Endothelial cell of umbilical vein (primary cell): ENCODE measurements around the gene CRTC1. TPM values are rescaled to one million over a fixed set of nuclear protein-coding genes. Genes with fewer than 3 reads are reported as not detected.

ENCODE experiments used
- BruUV-seq: library from RNA; stranded (reverse); fragments of 400-500 nt; replicated peaks from 2 replicates; lab custom pipeline; 2021; lab: Mats Ljungman, UMichigan
- CTCF ChIA-PET: fragments of 300-600, 350-600 bp; sonication (Branson Sonifier 250); formaldehyde crosslinking; loops from one replicate; lab custom pipeline; 2021; ENCODE audit warnings: antibody characterized with exemption, inconsistent platforms; lab: Charles Lee
- POLR2A ChIA-PET: fragments of 300-600, 350-600 bp; sonication (Branson Sonifier 250); formaldehyde crosslinking; loops from one replicate; lab custom pipeline; 2021; ENCODE audit warnings: antibody characterized with exemption, inconsistent platforms; lab: Charles Lee
- DNase-seq: peaks from one replicate; pipeline ENCODE4 v3.0.0-alpha.2; 2011; ENCODE audit warnings: low read depth, low spot score
- FAIRE-seq: peaks from 2 replicates; lab custom pipeline; 2011; peaks lifted over from hg19 to GRCh38; lab: Jason Lieb, UNC
- H2AFZ ChIP-seq: 2 replicates; pipeline ENCODE4 v1.6.0; 2012; ENCODE audit warnings: low read depth, low read length, control low read depth, inconsistent platforms
- H3K27ac ChIP-seq: 2 replicates; pipeline ENCODE4 v1.5.1; 2011; ENCODE audit warnings: low read depth, mild to moderate bottlenecking, control low read depth, low read length, moderate library complexity; ENCODE audit not compliant: insufficient read depth
- H3K27me3 ChIP-seq, 2 experiments: 2 replicates each; pipeline versions ENCODE4 v1.6.0 to v1.6.1; 2011; ENCODE audit warnings: low read length in 2 of 2, mixed read lengths in 1 of 2; ENCODE audit not compliant: control insufficient read depth in 2 of 2, insufficient read depth in 2 of 2
- H3K36me3 ChIP-seq, 2 experiments: 2 replicates in 1 of 2; 3 replicates in 1 of 2; pipeline ENCODE4 v1.5.1; 2011; ENCODE audit warnings: low read length in 2 of 2, mild to moderate bottlenecking in 1 of 2, moderate library complexity in 1 of 2; ENCODE audit not compliant: control insufficient read depth in 2 of 2, insufficient read depth in 2 of 2; ENCODE audit errors: extremely low read depth in 1 of 2
- H3K4me1 ChIP-seq: 3 replicates; pipeline ENCODE4 v1.5.1; 2011; ENCODE audit warnings: mild to moderate bottlenecking, low read length; ENCODE audit not compliant: control insufficient read depth, insufficient read depth; ENCODE audit errors: extremely low read depth
- H3K4me2 ChIP-seq: 2 replicates; pipeline ENCODE4 v1.6.1; 2011; ENCODE audit warnings: low read length, control low read depth, mixed read lengths; ENCODE audit not compliant: insufficient read depth
- H3K4me3 ChIP-seq, 3 experiments: fragments of 200-600 bp in 1 of 3; sonication (generic), shearing (Covaris generic) in 1 of 3; replicated peaks in 1 of 3; 2 replicates each; pipeline ENCODE4 v1.5.1; 2011 to 2016; ENCODE audit warnings: control low read depth in 3 of 3, low read length in 3 of 3, mild to moderate bottlenecking in 2 of 3, inconsistent platforms in 1 of 3, low read depth in 1 of 3, moderate library complexity in 1 of 3; ENCODE audit not compliant: insufficient read depth in 1 of 3
- H3K79me2 ChIP-seq: 2 replicates; pipeline ENCODE4 v1.6.0; 2012; ENCODE audit warnings: low read length, inconsistent platforms; ENCODE audit not compliant: control insufficient read depth, insufficient read depth
- H3K9ac ChIP-seq: replicated peaks from 2 replicates; pipeline ENCODE3; 2011; ENCODE audit warnings: low read length, control low read depth; ENCODE audit not compliant: insufficient read depth; ENCODE audit errors: extremely low read depth
- H3K9me1 ChIP-seq: replicated peaks from 3 replicates; pipeline ENCODE4 v1.6.0; 2011; ENCODE audit warnings: mild to moderate bottlenecking, low read length; ENCODE audit not compliant: control insufficient read depth, insufficient read depth; ENCODE audit errors: extremely low read depth
- H3K9me3 ChIP-seq: replicated peaks from 2 replicates; pipeline ENCODE4 v1.5.1; 2012; ENCODE audit warnings: low read length, inconsistent platforms; ENCODE audit not compliant: control insufficient read depth, insufficient read depth
- H4K20me1 ChIP-seq: replicated peaks from 2 replicates; pipeline ENCODE3; 2011; ENCODE audit warnings: mild to moderate bottlenecking, low read length; ENCODE audit not compliant: control insufficient read depth, insufficient read depth; ENCODE audit errors: extremely low read depth
- CTCF ChIP-seq, 2 donors: IDR thresholded peaks; 1 replicate in 1 of 2; 2 replicates in 1 of 2; pipeline ENCODE4 v1.5.1; 2011; ENCODE audit warnings: low read length in 2 of 2, mild to moderate bottlenecking in 2 of 2, moderate library complexity in 2 of 2, control low read depth in 1 of 2, inconsistent platforms in 1 of 2, low read depth in 1 of 2; ENCODE audit not compliant: insufficient read depth in 1 of 2; ENCODE audit errors: extremely low read depth in 1 of 2
- EZH2 ChIP-seq: IDR thresholded peaks from 2 replicates; pipeline ENCODE4 v1.6.1; 2012; ENCODE audit warnings: borderline replicate concordance, low read depth, mild to moderate bottlenecking, moderate library complexity, low read length, inconsistent platforms; ENCODE audit not compliant: severe bottlenecking
- FOS ChIP-seq: IDR thresholded peaks from 2 replicates; pipeline ENCODE4 v1.6.1; 2011; ENCODE audit warnings: mild to moderate bottlenecking, low read length, moderate library complexity, borderline replicate concordance; ENCODE audit not compliant: insufficient read depth
- GATA2 ChIP-seq: IDR thresholded peaks from 2 replicates; pipeline ENCODE4 v1.7.0; 2011; ENCODE audit warnings: low read depth, mild to moderate bottlenecking, moderate library complexity, mixed read lengths, low read length; ENCODE audit not compliant: insufficient read length, insufficient read depth
- JUN ChIP-seq: IDR thresholded peaks from 2 replicates; pipeline ENCODE4 v1.6.1; 2011; ENCODE audit warnings: borderline replicate concordance, low read depth; ENCODE audit not compliant: insufficient read length, insufficient read depth
- MAX ChIP-seq: IDR thresholded peaks from 2 replicates; pipeline ENCODE4 v1.6.1; 2011; ENCODE audit not compliant: insufficient read depth, insufficient read length
- MYC ChIP-seq: IDR thresholded peaks from one replicate; pipeline ENCODE4 v1.6.1; 2011; ENCODE audit warnings: mild to moderate bottlenecking, low read depth, low read length
- POLR2A ChIP-seq: IDR thresholded peaks from 2 replicates; pipeline ENCODE4 v1.6.1; 2012; ENCODE audit warnings: low read depth, mild to moderate bottlenecking, control low read depth, low read length
- POLR2AphosphoS5 ChIP-seq: IDR thresholded peaks from 2 replicates; pipeline ENCODE4 v1.6.1; 2012; ENCODE audit warnings: low read depth, mild to moderate bottlenecking, control low read depth, low read length, moderate library complexity; ENCODE audit not compliant: insufficient read depth
- dilution Hi-C: fragments of 300-500 bp; cut with MboI; formaldehyde crosslinking; loops from one replicate; pipeline ENCODE4 v1.15.0; 2019; ENCODE audit warnings: low sequenced_read_pairs; ENCODE audit not compliant: extremely low pct_ligation_motif_present
- intact Hi-C: fragments of 100-400 bp; cut with micrococcal nuclease; formaldehyde crosslinking; loops from one replicate; pipeline ENCODE4 v1.10.0; 2022
- polyA plus RNA-seq, 4 experiments: library from polyadenylated mRNA; depleted of rRNA in 3 of 4; stranded (reverse) in 3 of 4; unstranded in 1 of 4; fragments of >200 nt; gene quantifications; 2 replicates each; pipeline versions ENCODE4 v1.2.1 to v1.2.3, GENCODE V29; 2011 to 2012; ENCODE audit warnings: missing spikeins in 1 of 4
- total RNA-seq: library from RNA; stranded (reverse); gene quantifications from 2 replicates; pipeline ENCODE4 v1.2.3, GENCODE V29; 2021

The CRTC1 gene
- total and polyA plus RNA-seq, 2 donors (not counting 3 experiments of a cell fraction or from before 2014, with no cell fraction given), result 4.2 to 11.4 TPM

- intact Hi-C loops, result no loop called here
- Histone ChIP-seq H3K4me3 (no peak overlapping the region), H4K20me1 (no peaks in the 10 kb centered on the region), H3K27me3 (no peaks in the 10 kb centered on the region), H3K9me1 (no peaks in the 10 kb centered on the region), H3K9me3 (no peaks in the 10 kb centered on the region), H3K27ac (no peak overlapping the region), H2AFZ (no peak overlapping the region), H3K4me1 (no peaks in the 10 kb centered on the region), H3K4me2 (no peak overlapping the region), H3K9ac (no peak overlapping the region), H3K36me3 (peaks cover 0 to 3% of the 10 kb centered on the region in 2 experiments), H3K79me2 (no peaks in the 10 kb centered on the region)
- ChIA-PET CTCF (no interaction called here), POLR2A (interaction anchor here (0.5 kb wide), 1 partner anchor 211 kb away, joined by 3 read pairs; no protein-coding TSS in a partner anchor)
- dilution Hi-C loops, result no loop called here
- no TSS peak for BruUV-seq
- TF ChIP-seq POLR2AphosphoS5, result no peak
- no peak for TF ChIP-seq CTCF (IDR thresholded peaks at IDR 0.05; ENCODE audit: extremely low read depth in 1 of 2, insufficient read depth in 1 of 2, low read depth in 1 of 2, low read length in 2 of 2)
- TF ChIP-seq JUN, result no peak
- TF ChIP-seq MAX, result no peak
- no peak for TF ChIP-seq EZH2
- no peak for TF ChIP-seq GATA2
- no peak for TF ChIP-seq POLR2A
- no peak for TF ChIP-seq FOS
- no peak for TF ChIP-seq MYC
- FAIRE-seq (no peak), DNase-seq (no peak)
Observed at GRCh38 chr19:18749362-18750231, 66.1 kb downstream of the CRTC1 start.
